Measurements from ENCODE around the gene ACAD11.
A peak's percentile ranks its signal among the peaks of the same experiment; 100 is the strongest.

ACAD11 gene

GRCh38 chr3:132659365-132660051, at the start of gene ACAD11:
ACAD11 (minus strand) TSS chr3:132659809; CDS start chr3:132659751, 58 bp downstream.
- H3K4me1 Mint-ChIP-seq = peaks cover 70% of the 10 kb centered on the region
- peak; percentile 52 for ATAC-seq
- H3K9me3 Mint-ChIP-seq = no peaks in the 10 kb centered on the region

GRCh38 chr3:132703733-132704132, 44.1 kb upstream of the ACAD11 start:
- no peaks in the 10 kb centered on the region for H3K4me1 Mint-ChIP-seq
- H3K27me3 Mint-ChIP-seq = no peaks in the 10 kb centered on the region
- ATAC-seq (no peak), DNase-seq (no peak)
- no peaks in the 10 kb centered on the region for H3K9me3 Mint-ChIP-seq
- H3K4me3 Mint-ChIP-seq = no peak overlapping the region
- H3K36me3 Mint-ChIP-seq (ENCODE audit: low read depth) = peaks cover 34% of the 10 kb centered on the region
- no peak overlapping the region for H3K27ac Mint-ChIP-seq

More at GRCh38 chr3:132659365-132660051, at the start of gene ACAD11:
- DNase-seq = peak; percentile 58
- H3K36me3 Mint-ChIP-seq (ENCODE audit: low read depth) = peaks cover 19% of the 10 kb centered on the region
- H3K4me3 Mint-ChIP-seq = peak within 1 kb of the TSS; percentile 97
- H3K27me3 Mint-ChIP-seq = no peaks in the 10 kb centered on the region
- H3K27ac Mint-ChIP-seq = peak within 1 kb of the TSS; percentile 97

- peaks cover 2% of the 10 kb centered on the region for H3K4me1 Mint-ChIP-seq
- peaks cover 22% of the 10 kb centered on the region for H3K36me3 Mint-ChIP-seq (ENCODE audit: low read depth)
- H3K27ac Mint-ChIP-seq = peak overlapping the region; percentile 25
- no peaks in the 10 kb centered on the region for H3K9me3 Mint-ChIP-seq
- H3K27me3 Mint-ChIP-seq = no peaks in the 10 kb centered on the region
- DNase-seq (no peak), ATAC-seq (no peak)
- H3K4me3 Mint-ChIP-seq = no peak overlapping the region
Observed at GRCh38 chr3:132695422-132695821, 35.8 kb upstream of the ACAD11 start.

GRCh38 chr3:132694991-132695390, 35.4 kb upstream of the ACAD11 start:
- Mint-ChIP-seq H3K4me1 (peaks cover 2% of the 10 kb centered on the region), H3K36me3 (ENCODE audit: low read depth) (peaks cover 24% of the 10 kb centered on the region), H3K27ac (no peak overlapping the region), H3K4me3 (no peak overlapping the region), H3K9me3 (no peaks in the 10 kb centered on the region), H3K27me3 (no peaks in the 10 kb centered on the region)
- ATAC-seq (no peak), DNase-seq (no peak)

GRCh38 chr3:132690040-132690439, 30.4 kb upstream of the ACAD11 start:
- Mint-ChIP-seq H3K27me3 (no peaks in the 10 kb centered on the region), H3K4me3 (no peak overlapping the region), H3K27ac (no peak overlapping the region), H3K9me3 (no peaks in the 10 kb centered on the region), H3K36me3 (ENCODE audit: low read depth) (peaks cover 18% of the 10 kb centered on the region), H3K4me1 (peaks cover 2% of the 10 kb centered on the region)
- DNase-seq = no peak
- ATAC-seq = no peak

- DNase-seq = no peak
- Mint-ChIP-seq H3K9me3 (no peaks in the 10 kb centered on the region), H3K4me1 (no peaks in the 10 kb centered on the region), H3K27me3 (no peaks in the 10 kb centered on the region), H3K36me3 (ENCODE audit: low read depth) (peaks cover 22% of the 10 kb centered on the region), H3K4me3 (no peak overlapping the region), H3K27ac (no peak overlapping the region)
- no peak for ATAC-seq
Observed at GRCh38 chr3:132682201-132682600, 22.6 kb upstream of the ACAD11 start.

- peaks cover 23% of the 10 kb centered on the region for H3K36me3 Mint-ChIP-seq (ENCODE audit: low read depth)
- ATAC-seq (no peak), DNase-seq (no peak)
- H3K27ac Mint-ChIP-seq = no peak overlapping the region
- H3K4me3 Mint-ChIP-seq = no peak overlapping the region
- H3K27me3 Mint-ChIP-seq = no peaks in the 10 kb centered on the region
- no peaks in the 10 kb centered on the region for H3K9me3 Mint-ChIP-seq
- H3K4me1 Mint-ChIP-seq = no peaks in the 10 kb centered on the region
Observed at GRCh38 chr3:132681421-132681820, 21.8 kb upstream of the ACAD11 start.

GRCh38 chr3:132679911-132680310, 20.3 kb upstream of the ACAD11 start:
- Mint-ChIP-seq H3K4me3 (no peak overlapping the region), H3K27me3 (no peaks in the 10 kb centered on the region), H3K27ac (peak overlapping the region; percentile 9), H3K9me3 (no peaks in the 10 kb centered on the region), H3K36me3 (ENCODE audit: low read depth) (peaks cover 32% of the 10 kb centered on the region), H3K4me1 (no peaks in the 10 kb centered on the region)
- ATAC-seq (no peak), DNase-seq (no peak)

- Mint-ChIP-seq H3K27ac (no peak overlapping the region), H3K36me3 (ENCODE audit: low read depth) (peaks cover 35% of the 10 kb centered on the region)
Observed at GRCh38 chr3:132675408-132675807, 15.8 kb upstream of the ACAD11 start.

GRCh38 chr3:132669256-132669777, 9.7 kb upstream of the ACAD11 start:
- no peaks in the 10 kb centered on the region for H3K9me3 Mint-ChIP-seq
- no peak overlapping the region for H3K4me3 Mint-ChIP-seq
- peaks cover 10% of the 10 kb centered on the region for H3K4me1 Mint-ChIP-seq
- no peak overlapping the region for H3K27ac Mint-ChIP-seq
- H3K27me3 Mint-ChIP-seq = no peaks in the 10 kb centered on the region
- DNase-seq (no peak), ATAC-seq (no peak)
- peaks cover 23% of the 10 kb centered on the region for H3K36me3 Mint-ChIP-seq (ENCODE audit: low read depth)

More at GRCh38 chr3:132675408-132675807, 15.8 kb upstream of the ACAD11 start:
- H3K4me1 Mint-ChIP-seq = no peaks in the 10 kb centered on the region
- ATAC-seq = no peak
- H3K4me3 Mint-ChIP-seq = no peak overlapping the region
- no peaks in the 10 kb centered on the region for H3K9me3 Mint-ChIP-seq
- H3K27me3 Mint-ChIP-seq = no peaks in the 10 kb centered on the region
- DNase-seq = no peak

GRCh38 chr3:132665230-132665745, 5.7 kb upstream of the ACAD11 start:
- H3K4me1 Mint-ChIP-seq = peaks cover 43% of the 10 kb centered on the region
- no peak for DNase-seq
- no peak for ATAC-seq
- no peak overlapping the region for H3K4me3 Mint-ChIP-seq
- no peaks in the 10 kb centered on the region for H3K9me3 Mint-ChIP-seq
- no peak overlapping the region for H3K27ac Mint-ChIP-seq
- H3K36me3 Mint-ChIP-seq (ENCODE audit: low read depth) = peaks cover 29% of the 10 kb centered on the region
- H3K27me3 Mint-ChIP-seq = no peaks in the 10 kb centered on the region

- DNase-seq (no peak), ATAC-seq (no peak)
- Mint-ChIP-seq H3K36me3 (ENCODE audit: low read depth) (peaks cover 23% of the 10 kb centered on the region), H3K4me1 (peaks cover 60% of the 10 kb centered on the region), H3K4me3 (peak overlapping the region; percentile 97), H3K27me3 (no peaks in the 10 kb centered on the region), H3K27ac (no peak overlapping the region), H3K9me3 (no peaks in the 10 kb centered on the region)
Observed at GRCh38 chr3:132662212-132662611, 2.6 kb upstream of the ACAD11 start.

GRCh38 chr3:132661101-132661500, 1.5 kb upstream of the ACAD11 start:
- no peaks in the 10 kb centered on the region for H3K9me3 Mint-ChIP-seq
- no peak for DNase-seq
- peak overlapping the region; percentile 97 for H3K27ac Mint-ChIP-seq
- H3K4me3 Mint-ChIP-seq = peak overlapping the region; percentile 97
- H3K36me3 Mint-ChIP-seq (ENCODE audit: low read depth) = peaks cover 19% of the 10 kb centered on the region
- H3K4me1 Mint-ChIP-seq = peaks cover 67% of the 10 kb centered on the region
- ATAC-seq = no peak
- H3K27me3 Mint-ChIP-seq = no peaks in the 10 kb centered on the region

GRCh38 chr3:132660811-132661070, 1.1 kb upstream of the ACAD11 start:
- Mint-ChIP-seq H3K27me3 (no peaks in the 10 kb centered on the region), H3K9me3 (no peaks in the 10 kb centered on the region), H3K4me3 (peak overlapping the region; percentile 97), H3K4me1 (peaks cover 69% of the 10 kb centered on the region), H3K36me3 (ENCODE audit: low read depth) (peaks cover 19% of the 10 kb centered on the region), H3K27ac (peak overlapping the region; percentile 97)
- ATAC-seq (peak; percentile 8), DNase-seq (no peak)

GRCh38 chr3:132660052-132660810, 622 bp upstream of the ACAD11 start, which contains the start of gene UBA5:
UBA5 (plus strand) TSS chr3:132660329; CDS start chr3:132660538, 209 bp downstream.
- Mint-ChIP-seq H3K9me3 (no peaks in the 10 kb centered on the region), H3K4me3 (peak within 1 kb of the TSS; percentile 97), H3K36me3 (ENCODE audit: low read depth) (peaks cover 19% of the 10 kb centered on the region), H3K27ac (peak within 1 kb of the TSS; percentile 97), H3K4me1 (peaks cover 72% of the 10 kb centered on the region), H3K27me3 (no peaks in the 10 kb centered on the region)
- ATAC-seq (peak; percentile 91), DNase-seq (peak; percentile 75)
